ENCODE results near the gene PMP22.

The PMP22 gene

DNA sequence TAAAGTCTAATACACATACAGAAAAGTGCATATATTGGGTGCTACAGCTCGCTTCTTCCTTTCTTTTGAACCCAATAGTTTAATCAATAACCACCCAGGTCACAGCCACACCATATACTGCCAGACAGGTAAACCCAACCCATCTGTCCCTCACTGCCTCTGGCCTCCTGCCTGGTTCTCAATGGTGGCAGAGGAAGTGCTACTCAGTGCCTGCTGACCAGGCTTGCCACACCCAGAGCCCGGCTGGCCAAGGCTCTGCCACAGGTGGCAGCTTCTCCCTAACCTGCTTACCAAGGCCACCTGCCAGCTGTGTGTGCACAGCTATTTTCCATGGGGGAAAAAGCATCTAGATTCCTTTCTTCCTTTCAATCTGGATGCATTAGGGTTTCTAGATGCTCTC, 584 bp downstream of the PMP22 start:
- no peak for DNase-seq (ENCODE audit: low read depth)
- TF ChIP-seq, protein P1, sequence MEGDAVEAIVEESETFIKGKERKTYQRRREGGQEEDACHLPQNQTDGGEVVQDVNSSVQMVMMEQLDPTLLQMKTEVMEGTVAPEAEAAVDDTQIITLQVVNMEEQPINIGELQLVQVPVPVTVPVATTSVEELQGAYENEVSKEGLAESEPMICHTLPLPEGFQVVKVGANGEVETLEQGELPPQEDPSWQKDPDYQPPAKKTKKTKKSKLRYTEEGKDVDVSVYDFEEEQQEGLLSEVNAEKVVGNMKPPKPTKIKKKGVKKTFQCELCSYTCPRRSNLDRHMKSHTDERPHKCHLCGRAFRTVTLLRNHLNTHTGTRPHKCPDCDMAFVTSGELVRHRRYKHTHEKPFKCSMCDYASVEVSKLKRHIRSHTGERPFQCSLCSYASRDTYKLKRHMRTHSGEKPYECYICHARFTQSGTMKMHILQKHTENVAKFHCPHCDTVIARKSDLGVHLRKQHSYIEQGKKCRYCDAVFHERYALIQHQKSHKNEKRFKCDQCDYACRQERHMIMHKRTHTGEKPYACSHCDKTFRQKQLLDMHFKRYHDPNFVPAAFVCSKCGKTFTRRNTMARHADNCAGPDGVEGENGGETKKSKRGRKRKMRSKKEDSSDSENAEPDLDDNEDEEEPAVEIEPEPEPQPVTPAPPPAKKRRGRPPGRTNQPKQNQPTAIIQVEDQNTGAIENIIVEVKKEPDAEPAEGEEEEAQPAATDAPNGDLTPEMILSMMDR (conservative IDR thresholded peaks at IDR 0.05; ENCODE audit: low read depth, low read length) = no peak
- no peak overlapping the region for H3K4me3 ChIP-seq (ENCODE audit: low read length)

DNA sequence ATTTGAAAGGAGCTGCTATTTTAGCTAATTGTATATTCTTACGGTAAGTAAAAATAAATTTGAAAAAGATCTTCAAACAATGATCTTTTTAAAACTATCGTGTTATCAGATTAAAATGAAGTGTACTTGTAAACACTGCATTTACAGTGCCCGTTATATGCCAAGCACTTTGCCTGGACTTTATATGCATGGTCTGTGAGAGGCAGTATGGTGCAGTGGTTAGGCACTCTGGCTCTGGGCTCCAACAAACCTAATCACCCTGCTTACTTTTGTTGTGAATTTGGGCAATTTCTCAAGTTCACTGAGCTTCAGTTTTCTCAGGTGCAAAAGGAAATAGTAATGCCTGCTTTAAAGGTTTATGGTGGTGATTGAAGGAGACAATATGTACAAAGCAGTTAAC, 1.4 kb downstream of the PMP22 start:
- peak overlapping the region; percentile 81 for H3K4me3 ChIP-seq (ENCODE audit: low read length)
- no peak for DNase-seq (ENCODE audit: low read depth)
- TF ChIP-seq, protein P1 (conservative IDR thresholded peaks at IDR 0.05; ENCODE audit: low read depth, low read length) = no peak

DNA sequence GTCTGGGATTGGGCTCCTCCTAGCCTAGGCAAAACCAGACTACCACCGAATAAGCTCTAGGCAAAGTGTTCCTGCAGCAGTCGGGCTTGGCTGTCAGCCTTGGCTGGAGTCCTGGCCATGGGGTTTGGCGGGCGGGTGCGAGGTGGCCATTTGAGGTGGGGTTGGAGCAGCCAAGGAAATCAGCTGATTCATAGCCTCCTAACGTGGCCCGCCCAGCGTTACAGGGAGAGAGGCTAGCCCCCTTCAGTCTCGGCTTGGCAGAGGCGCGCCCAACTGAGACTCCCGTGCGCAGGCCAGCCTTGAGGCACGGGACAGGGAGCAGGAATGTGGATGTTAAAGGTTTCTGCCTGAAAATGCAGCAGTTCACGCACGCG, 1.9 kb downstream of the PMP22 start:
- peak overlapping the region; percentile 81 for H3K4me3 ChIP-seq (ENCODE audit: low read length)
- DNase-seq (ENCODE audit: low read depth) = peak; percentile 79
- TF ChIP-seq, protein P1 (conservative IDR thresholded peaks at IDR 0.05; ENCODE audit: low read depth, low read length) = no peak

DNA sequence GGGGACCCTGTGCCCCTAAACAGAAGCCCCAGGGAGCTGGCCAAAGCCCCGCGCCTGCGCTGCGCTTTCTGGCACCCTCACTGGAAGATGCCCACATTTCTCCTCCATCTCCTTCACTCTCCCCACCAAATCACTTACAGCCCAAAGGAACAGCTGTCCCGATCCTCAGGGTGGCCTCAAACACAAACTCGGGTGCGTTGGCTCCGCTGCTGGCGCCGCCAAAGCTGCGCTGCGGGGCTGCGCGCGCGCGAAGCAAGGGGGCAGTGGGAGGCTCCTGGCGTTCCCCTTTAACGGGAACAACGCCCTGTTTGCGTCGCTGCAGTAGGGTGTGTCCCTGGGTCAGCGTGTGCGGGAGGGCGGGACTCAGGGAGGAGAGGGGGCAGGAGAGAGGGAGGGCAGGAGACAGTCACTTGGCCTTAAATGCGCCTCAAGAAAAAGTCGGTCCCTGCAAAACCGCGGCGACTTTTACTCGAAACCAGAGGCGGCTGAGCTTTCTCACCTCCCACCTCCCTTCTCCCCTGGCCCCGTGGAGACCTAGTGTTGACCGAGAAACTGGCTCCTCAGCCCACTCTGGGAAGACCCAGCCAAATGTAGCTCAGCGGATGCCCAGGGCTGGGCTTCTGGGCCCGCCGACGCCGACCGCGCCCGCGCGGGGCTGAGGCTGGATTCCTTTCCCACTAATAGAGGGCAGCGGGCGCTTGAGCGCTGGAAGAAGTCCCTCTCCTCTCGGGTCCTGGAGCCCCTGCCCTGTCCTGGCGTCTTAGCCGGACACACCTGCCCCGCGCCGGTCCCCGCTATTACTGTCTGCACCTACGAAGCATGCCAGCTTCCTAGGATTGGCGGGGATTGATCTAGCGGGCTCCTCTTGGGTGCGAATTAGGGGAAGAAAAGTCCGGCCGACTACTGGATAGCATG, 2.6 kb downstream of the PMP22 start:
- TF ChIP-seq, protein P1 (conservative IDR thresholded peaks at IDR 0.05; ENCODE audit: low read depth, low read length) = peak; percentile 29
- H3K4me3 ChIP-seq (ENCODE audit: low read length) = peak overlapping the region; percentile 81
- peak; percentile 78 for DNase-seq (ENCODE audit: low read depth)

DNA sequence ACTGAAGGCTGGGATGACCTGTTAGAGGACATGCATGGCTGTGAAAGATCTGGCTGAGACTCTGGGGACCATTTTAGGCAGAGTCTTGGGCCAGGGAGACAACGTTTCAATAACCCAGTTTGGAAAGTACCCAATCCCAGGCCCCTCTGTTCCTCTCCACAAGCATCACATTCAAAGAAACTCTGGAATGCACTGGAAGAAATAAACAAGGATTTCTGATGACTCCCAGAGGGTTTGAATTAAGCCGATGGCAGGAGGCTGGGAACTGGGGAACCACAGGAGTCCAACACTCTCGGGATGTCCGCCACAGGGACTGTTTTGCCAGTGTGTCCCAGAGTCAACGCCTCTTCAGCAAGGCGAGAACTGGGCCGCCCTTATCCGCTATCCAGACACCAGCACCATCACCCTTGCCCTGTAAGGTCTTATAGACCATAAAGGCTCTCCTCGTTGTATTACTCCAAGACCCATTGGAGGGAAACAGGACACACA, 3.3 kb downstream of the PMP22 start:
- no peak for DNase-seq (ENCODE audit: low read depth)
- TF ChIP-seq, protein P1 (conservative IDR thresholded peaks at IDR 0.05; ENCODE audit: low read depth, low read length) = no peak
- peak overlapping the region; percentile 81 for H3K4me3 ChIP-seq (ENCODE audit: low read length)

DNA sequence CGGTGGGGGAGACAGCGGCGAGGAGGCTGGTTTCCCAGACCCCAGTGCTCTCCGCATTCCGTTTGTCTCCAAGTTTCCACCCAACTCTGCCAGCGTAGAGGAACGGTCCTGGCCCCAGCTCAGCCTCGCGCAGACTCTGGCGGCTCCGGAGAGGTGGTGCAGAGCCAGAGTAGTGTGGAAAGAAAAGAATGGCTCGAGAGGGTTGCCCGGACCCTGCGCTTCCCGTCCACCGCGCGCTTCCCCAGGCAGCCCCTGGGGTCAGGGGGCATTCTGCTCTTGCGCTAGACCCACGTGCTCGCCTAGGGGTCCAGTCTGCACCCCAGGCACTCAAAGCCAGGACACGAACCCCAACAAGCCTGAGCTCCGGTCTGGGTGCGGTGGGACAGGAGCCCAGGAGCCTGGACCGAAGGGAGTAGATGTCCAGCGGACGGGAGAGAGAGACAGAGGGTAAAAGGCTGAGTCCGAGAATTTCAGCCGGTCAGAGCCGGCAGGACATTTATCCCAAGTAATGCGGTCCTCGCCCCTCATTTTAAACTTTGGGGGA, 3.8 kb downstream of the PMP22 start:
- peak overlapping the region; percentile 81 for H3K4me3 ChIP-seq (ENCODE audit: low read length)
- TF ChIP-seq, protein P1 (conservative IDR thresholded peaks at IDR 0.05; ENCODE audit: low read depth, low read length) = no peak
- no peak for DNase-seq (ENCODE audit: low read depth)

Measured in retinal pigment epithelial cell (primary cell).